G401.6 (cell line): ENCODE measurements around the gene AASDH.
"Not testable (repeated sequence)": the region's sequence is repeated elsewhere in the genome, so short reads cannot be mapped to it uniquely, and the experiment has no call there.

Source experiments
- FAIRE-seq: peaks from 2 replicates; lab custom pipeline; 2012; peaks lifted over from hg19 to GRCh38; lab: Jason Lieb, UNC

AASDH gene

DNA sequence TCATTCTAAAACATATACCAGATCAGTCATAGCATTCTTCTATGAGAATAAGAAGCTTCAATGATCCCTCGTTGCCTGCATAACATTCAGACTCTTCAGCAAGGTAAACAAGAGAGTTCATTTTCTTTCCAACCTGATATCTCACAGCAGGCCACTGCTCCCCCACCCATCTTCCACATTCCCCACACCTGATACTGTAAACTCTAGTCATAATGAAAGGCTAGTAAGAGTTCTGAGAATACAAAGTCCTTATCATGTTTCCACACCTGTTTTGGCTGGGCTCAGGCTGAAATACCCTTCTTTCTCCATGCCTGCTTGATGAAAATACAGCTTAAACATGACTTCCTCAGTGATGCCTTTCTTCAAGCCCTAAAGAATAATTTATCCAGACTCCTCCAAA lies 2.3 kb upstream of the AASDH start:
- no peak for FAIRE-seq

DNA sequence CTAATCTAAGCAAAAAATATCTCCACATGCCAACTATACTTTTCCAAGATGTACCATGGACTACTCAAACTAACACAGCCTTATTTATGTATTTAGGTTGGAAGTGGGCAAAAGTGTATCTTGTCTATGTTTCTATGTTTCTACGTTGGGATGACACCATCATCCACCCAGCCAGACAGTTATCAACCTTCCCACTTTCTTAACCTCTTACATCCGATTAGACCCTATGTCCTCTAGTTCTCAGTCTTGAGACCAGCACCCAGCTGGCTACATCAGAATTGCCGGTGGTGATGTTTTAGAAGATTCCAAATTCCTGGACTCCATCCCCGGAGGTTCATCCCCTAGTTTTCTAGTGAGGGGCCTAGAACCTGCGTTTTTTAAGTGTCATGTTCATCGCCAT lies 1.0 kb upstream of the AASDH start:
- no peak for FAIRE-seq

DNA sequence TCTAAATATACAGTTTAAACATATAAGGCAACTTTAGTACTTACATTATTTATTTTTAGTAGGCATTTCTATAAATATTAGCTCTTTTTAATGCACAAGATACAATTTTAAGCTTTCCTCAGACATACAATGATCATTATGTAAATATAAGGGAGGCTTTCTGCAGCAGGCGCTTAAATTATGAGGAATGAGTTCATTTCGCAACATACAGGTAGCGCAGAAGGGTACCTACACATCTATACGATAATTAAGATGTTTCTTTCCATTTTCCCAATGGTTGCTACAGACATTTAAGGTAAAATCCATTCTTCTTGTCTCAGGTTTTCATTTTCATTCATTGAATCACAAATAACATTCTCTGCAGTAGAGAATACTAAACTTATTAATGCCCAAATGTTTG lies 1.2 kb downstream of the AASDH start:
- FAIRE-seq: no peak

DNA sequence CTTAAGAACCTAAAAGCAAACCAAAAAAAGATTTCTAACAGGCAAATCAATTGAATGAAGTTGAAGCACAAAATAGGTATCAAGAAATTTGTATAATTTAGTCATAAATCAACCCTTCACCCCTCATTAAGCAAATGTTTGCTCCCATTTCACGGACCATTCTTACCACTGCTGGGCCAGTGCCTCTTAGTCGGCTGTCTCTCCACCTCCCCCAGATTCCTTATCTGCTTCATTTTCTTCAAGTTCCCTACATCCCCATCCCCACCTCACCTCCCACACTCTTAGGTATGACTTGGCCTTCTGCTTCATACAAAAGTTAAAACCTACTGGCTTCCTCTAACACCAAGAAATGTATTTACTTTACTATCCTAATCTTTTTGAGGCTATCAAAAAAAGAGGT lies 11.8 kb downstream of the AASDH start:
- no peak for FAIRE-seq

DNA sequence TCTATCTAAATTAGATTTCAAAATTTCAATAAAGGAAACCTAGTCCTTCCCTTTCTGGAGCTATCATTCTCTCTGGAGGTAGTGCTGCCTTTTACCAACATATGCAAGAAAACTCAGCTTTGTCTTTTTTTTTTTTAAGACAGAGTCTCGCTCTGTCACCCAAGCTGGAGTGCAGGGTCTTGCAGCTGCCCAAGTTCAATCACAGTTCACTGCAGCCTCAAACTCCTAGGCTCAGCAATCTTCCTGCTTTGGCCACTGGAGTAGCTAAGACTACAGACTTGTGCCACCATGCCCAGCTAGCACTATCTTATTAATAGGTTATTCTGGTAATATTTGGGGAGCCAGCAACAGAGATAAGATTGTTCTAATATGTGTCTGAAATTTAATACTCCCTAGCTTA lies 12.3 kb downstream of the AASDH start:
- no peak for FAIRE-seq

DNA sequence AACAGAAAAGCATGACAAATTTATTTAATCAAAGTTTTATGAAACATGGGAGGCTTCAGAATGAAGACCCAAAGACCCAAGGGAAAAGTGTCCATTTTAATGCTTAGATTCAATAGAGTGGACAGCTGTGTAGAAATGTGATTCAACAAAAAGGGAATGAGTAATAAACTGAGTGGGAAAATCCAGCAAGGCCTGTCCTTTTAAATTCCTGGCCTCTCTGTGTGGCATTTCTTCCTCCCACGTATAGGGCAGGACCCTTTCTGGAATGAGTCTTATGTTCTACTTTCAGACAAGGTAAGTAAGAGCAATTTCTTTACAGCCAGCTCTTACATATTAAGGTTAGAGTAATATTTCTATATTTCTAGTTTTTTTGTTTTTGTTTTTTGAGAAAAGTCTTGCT lies 14.5 kb downstream of the AASDH start:
- FAIRE-seq: no peak

DNA sequence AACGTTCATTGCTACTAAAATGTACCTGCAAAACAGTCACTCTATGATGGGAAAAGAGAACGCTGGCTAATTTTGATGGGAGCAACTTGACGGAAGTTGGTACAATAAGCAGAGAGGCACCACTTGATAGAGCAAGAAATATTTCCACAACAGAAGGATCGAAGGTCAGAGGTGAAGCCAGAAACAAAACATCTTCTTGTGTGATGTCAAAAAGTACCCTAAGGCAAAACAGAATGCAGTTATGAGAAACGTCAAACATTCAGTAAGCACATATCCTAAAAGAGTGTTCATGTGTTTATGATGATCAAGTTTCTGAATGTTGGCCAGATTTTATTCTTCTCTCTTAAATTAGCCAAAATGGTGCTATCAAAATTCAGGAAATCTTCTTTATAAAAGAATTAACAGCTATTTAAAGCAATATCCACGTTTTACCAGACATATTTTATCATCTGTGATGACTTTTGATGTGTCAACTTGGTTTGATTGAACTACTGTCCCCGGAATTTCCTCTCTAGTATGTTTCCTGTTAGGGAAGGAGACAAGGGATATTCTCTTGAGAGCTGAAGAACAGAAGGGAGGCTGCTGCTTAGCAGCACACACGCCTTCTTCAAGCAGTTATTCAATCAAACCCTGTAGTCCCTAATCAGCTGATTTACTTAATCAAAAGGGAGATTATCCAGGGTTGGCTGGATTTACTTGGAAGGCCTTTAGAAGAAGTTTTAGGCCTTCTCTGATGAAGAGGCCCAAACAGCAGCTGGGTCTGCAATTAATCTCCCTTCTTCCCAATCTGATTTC lies 15.7 kb downstream of the AASDH start:
- FAIRE-seq: no peak

DNA sequence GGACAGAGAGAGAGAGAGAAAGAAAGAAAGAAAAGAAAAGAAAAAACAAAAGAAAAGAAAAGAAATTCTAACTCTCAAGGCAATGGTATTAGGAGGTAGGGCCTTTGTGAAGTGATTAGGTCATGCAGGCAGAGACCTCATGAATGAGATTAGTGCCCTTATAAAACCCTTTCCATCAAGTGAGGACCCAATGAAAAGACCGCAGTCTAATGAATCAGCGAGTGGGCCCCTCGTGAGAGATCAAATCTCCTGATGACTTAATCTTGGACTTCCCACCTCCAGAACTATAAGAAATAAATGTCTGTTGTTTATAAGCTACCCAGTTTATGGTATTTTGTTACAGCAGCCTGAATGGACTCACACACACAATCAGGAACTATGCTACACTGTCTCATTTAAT lies 16.9 kb downstream of the AASDH start:
- FAIRE-seq: no peak

DNA sequence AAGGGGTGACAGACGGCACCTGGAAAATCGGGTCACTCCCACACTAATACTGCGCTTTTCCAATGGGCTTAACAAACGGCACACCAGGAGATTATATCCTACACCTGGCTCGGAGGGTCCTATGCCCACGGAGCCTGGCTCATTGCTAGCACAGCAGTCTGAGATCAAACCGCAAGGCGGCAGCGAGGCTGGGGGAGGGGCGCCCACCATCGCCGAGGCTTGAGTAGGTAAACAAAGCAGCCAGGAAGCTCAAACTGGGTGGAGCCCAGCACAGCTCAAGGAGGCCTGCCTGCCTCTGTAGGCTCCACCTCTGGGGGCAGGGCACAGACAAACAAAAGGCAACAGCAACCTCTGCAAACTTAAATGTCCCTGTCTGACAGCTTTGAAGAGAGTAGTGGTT lies 24.3 kb downstream of the AASDH start:
- not testable (repeated sequence) for FAIRE-seq

DNA sequence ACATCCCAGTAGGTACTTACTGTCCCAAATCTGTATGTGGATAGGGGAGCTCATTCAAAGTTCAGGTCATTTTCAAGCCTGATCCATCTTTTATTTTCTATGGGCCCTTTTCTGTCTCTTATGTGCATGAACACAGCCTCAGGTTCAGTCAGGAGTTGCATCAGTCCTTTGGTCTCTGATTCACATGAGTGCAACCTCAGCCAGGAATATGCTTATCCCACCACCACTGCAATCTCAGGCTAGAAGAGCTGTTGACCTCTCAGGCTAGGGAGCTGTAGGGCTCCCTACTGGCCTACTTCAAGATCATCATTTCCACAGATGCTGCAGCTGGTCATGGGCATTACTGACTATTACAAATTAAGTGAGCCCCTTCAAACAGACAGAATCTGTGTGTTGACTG lies 27.2 kb downstream of the AASDH start:
- FAIRE-seq: no peak

DNA sequence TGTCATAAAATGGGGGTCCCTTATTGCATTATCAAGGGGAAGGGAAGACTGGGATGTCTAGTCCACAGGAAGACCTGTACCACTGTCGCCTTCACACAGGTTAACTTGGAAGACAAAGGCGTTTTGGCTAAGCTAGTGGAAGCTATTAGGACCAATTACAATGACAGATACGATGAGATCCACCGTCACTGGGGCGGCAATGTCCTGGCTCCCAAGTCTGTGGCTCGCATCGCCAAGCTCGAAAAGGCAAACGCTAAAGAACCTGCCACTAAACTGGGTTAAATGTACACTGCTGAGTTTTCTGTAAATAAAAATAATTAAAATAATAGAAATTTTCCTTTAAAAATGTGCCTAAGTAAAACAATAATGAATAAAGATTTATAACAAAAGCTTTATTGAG lies 30.6 kb downstream of the AASDH start:
- peak; percentile 68 for FAIRE-seq

DNA sequence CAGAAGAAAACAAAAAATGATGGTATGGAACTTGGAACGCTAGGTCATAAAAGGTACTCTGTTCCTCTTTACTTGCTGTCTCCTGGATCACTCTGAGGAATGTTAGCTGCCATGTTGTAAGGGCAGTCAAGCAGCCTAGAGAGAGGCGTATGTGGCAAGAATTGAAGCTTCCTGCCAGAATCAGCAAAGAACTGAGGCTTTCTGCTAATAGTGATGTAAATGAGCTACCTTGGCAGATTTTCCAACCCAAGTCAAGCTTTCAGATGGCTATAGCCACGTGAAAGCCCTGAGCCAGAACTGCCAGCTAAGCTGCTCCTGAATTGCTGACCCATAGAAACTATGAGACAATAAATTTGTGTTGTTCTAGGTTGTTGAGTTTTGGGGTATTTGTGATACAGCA lies 38.7 kb downstream of the AASDH start:
- no peak for FAIRE-seq

DNA sequence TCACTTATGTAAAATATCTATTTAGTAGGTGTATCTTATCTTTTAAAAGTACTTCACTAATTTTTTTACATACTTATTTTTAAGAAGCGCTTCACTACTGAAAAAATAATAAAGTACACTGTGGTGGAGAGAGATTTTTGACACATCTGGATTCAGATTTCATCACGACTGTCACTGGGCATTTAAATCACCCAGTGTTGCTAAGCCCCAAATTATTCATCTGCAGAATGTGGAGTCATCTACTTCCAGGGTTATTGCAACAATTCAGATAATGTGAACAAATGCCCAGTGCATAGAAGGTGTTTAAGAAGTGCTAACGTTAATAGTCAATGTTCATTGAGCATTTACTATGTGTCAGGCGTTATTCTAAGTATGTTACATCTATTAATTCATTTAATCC lies 41.8 kb downstream of the AASDH start:
- no peak for FAIRE-seq

DNA sequence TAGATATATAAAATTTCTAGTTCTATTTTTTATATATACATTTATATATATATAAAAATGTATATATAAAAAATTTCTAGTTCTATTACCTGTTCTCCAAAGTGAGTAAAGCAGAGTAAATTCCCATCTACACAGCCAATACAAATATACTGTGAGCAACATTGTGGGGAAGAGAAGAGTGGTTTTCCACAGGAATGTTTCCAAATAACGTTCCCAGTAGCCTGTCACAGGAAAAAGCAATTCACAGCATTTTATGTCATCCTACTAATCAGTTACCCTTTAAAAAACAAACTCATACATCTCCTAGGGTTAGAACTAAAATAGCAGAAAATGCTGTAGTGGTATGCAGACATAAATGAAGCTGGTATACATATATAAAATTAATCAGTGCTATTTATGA lies 44.5 kb downstream of the AASDH start:
- FAIRE-seq: peak; percentile 6

DNA sequence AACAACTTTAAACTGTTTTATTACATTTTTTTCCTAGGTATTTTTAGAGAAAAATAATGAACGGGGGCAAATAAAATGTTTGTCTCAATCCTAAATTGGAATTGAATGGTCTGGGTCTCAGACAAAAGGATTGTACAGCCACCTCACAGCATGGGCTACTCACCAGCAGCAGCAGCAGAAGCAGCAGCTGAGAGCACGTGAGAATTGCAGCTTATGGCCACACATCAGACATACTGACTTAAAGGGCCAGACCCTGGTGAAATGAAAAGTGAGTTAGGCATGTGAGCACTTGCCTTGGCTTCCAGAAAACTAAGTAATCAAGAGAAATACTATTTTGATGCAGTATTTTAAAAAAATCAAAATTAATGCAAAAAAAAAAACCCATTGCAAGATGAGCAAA lies 56.6 kb downstream of the AASDH start:
- FAIRE-seq: no peak

DNA sequence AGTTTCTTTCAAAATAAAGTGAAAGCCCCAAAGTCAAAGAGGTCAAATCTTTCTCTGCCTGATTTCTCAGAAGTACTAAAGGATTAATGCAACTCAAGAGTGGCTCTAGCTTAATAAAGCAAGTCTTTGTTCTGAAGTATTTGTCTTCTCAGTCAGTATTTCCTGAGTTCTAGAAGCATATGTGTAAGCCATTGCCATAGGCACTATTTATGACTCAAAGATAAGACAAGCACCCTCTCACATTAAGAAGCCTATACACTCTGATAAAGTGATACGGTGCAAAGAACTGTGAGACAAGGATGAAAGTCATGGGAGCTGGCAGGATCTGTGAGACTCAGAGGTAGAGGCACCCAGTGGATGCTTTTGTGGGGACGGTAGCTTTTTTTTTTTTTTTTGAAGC lies 60.9 kb downstream of the AASDH start:
- FAIRE-seq: no peak

DNA sequence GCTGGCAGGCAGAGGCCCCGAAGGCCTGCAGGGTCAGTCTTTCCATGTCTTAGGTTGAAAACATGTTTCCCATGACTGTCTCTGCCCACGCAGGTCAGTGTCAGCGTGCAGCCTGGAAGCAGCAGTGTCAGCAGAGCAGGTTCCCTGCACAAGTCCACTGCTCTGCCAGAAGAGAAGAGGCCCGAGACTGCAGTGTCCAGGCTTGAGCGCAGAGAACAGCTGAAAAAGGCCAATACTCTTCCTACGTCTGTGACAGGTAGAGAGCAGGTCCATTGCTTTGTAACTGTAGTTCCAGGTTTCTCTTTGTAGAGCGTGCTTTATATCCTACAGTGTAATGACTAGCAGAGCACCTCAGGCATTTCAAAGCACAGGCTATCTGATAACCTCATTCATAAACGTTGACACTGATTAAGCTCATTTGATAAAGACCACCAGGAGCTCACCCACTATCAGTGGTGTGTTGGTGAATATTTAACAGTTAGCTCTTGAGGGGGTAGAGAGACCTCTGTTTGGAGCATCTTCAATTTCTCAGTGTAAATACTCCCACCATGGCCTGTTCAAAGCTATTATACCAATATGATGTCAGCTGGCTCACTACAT lies 63.2 kb downstream of the AASDH start:
- no peak for FAIRE-seq

DNA sequence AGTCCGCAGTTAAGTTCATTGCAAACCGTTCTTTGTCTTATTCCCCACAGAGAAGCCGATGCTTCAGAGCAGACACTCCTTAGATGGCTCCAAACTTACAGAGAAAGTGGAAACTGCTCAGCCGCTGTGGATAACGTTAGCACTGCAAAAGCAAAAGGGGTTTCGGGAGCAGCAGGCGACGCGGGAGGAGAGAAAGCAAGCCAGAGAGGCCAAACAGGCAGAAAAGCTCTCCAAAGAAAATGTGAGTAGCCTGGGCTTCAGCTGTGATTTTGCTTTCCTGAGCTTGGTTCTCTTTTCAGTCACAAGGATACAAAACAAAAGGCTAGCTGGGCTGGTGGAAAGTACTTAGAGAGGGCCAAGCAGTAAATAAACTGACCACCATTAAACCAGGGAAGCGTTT lies 64.0 kb downstream of the AASDH start:
- FAIRE-seq: no peak

DNA sequence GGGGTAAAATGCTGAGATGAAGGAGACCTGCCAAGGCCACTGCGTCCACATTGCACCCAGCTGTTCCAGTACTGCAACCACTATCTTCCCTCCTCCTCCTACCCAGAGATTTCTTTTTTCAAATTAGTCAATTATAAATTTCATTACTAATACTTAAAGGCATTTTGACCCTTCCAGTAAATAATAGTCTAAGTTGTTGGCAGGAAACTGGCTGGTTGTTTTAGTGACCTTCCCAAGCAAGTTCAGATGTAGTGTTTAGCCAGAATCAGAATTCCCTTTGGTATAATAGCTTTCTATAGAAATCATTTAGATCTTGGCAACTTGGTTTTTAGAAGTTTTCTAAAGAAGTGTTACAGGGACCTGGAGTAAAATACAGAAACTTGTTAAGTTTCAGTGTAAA lies 66.0 kb downstream of the AASDH start:
- no peak for FAIRE-seq

DNA sequence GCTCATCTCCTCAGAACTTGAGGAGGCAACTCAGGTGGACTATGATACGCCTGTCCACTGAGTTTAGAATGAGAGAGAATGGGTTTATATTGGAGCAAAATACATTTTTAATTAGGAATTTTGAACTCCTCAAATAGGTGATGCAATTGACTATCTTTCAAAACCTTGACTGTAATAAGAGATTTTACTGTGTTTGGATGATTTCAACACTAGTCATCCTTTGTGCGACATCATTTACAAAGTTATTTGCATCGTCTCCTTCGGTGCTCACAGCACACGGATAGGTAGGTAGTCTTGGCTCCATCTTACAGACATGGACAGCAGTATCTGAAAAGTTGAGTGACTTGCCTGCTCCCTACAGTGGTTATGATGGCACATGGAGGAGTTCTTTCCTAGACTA lies 67.0 kb downstream of the AASDH start:
- FAIRE-seq: no peak

DNA sequence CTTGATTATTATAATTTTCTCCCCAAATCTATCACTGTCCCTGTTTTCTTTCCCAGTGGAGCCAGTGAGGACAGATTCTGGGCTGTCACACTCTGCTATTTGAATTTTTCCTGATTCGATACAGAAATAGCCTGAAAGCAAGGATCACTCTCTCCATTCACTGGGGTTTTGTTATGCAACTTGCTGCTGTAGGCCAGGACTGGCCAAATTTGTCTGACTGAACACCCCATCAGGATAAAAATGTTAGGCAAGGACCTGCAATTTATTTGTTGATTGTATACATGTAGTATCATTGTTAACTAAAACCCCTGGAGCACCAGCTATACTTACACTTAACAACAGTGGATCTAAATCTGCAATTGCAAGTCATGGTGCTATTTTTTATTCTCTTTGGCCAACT lies 68.7 kb downstream of the AASDH start:
- FAIRE-seq: no peak

DNA sequence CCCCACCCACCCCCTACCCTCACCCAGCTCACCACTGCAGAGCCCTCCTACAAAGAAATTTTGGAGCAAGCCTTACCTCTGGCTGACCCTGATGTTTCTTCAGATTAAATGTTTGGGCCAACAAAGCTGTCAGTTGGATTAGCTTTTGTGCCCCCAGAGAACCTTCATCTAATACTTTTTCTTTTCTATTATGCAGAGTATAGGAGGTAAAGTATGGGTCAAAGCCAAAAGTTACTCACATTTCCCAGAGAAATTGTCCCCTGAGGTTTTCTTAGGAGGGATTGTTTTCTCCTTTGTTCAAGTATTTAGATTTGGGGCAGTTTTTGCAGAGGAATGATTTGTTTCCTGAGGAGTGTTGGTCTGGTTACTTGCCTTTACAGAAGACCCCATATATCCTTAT lies 69.5 kb downstream of the AASDH start:
- no peak for FAIRE-seq

DNA sequence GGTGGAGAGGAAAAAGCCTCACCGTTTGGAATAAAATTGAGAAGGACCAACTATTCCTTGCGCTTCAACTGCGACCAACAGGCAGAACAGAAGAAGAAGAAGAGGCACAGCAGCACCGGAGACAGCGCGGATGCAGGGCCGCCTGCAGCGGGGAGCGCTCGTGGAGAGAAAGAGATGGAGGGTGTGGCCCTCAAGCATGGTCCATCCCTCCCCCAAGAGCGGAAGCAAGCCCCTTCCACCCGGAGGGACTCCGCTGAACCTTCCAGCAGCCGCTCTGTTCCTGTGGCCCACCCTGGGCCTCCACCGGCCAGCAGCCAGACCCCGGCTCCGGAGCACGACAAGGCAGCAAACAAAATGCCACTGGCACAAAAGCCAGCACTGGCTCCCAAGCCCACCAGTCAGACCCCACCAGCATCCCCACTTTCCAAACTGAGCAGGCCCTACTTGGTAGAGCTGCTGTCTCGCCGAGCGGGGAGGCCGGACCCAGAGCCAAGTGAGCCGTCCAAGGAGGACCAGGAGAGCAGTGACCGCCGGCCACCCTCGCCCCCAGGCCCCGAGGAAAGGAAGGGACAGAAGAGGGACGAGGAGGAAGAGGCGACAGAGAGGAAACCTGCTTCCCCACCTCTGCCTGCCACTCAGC lies 71.2 kb downstream of the AASDH start:
- FAIRE-seq: no peak

DNA sequence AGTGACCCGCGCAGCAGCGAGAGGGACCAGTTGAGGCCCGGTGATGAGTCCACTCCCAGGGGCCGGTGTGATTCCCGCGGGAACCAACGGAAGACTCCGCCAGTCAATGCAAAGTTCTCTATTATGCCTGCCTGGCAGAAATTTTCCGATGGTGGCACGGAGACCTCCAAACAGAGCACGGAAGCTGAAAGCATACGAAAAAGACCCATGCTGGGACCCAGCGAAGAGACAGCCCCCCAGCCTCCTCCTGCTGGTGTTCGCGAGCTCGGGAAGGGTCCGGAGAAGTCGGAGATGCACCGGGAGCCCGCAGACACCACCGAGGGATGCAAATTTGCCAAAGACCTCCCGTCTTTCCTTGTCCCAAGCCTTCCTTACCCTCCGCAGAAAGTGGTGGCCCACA lies 71.7 kb downstream of the AASDH start:
- FAIRE-seq: no peak
